RWPE2 (cell line): ENCODE measurements around the gene CIITA.

ENCODE experiments used
- ATAC-seq: fragments of 200-7000 bp; cut with Tn5 transposase; 3 replicates; pipeline ENCODE4 v1.9.1; 2021; ENCODE audit warnings: low read depth
- DNase-seq: peaks from one replicate; pipeline ENCODE4 v3.0.0-alpha.2; 2020; ENCODE audit warnings: low spot score
- H3K27ac ChIP-seq: fragments of 450-650 bp; 2 replicates; pipeline ENCODE4 v1.5.1; 2017; ENCODE audit warnings: mild to moderate bottlenecking; ENCODE audit not compliant: poor library complexity, severe bottlenecking
- H3K27me3 ChIP-seq: fragments of 250-450 bp; sonication (Bioruptor Pico); 2 replicates; pipeline ENCODE4 v1.5.1; 2021; ENCODE audit warnings: mild to moderate bottlenecking, moderate library complexity; ENCODE audit not compliant: insufficient read depth, poor library complexity, severe bottlenecking
- H3K36me3 ChIP-seq: fragments of 250-450 bp; sonication (Bioruptor Pico); 2 replicates; pipeline ENCODE4 v1.5.1; 2020; ENCODE audit warnings: low read depth, mild to moderate bottlenecking, moderate library complexity
- H3K4me1 ChIP-seq: fragments of 250-450 bp; sonication (Bioruptor Pico); 2 replicates; pipeline ENCODE4 v1.5.1; 2021; ENCODE audit warnings: mild to moderate bottlenecking, moderate library complexity; ENCODE audit not compliant: insufficient read depth, poor library complexity, severe bottlenecking
- H3K4me3 ChIP-seq: fragments of 250-450 bp; sonication (Bioruptor Pico); 2 replicates; pipeline ENCODE4 v1.5.1; 2021; ENCODE audit warnings: mild to moderate bottlenecking, moderate library complexity; ENCODE audit not compliant: severe bottlenecking
- H3K9me3 ChIP-seq: fragments of 250-450 bp; sonication (Bioruptor Pico); 2 replicates; pipeline ENCODE4 v1.5.1; 2021; ENCODE audit warnings: mild to moderate bottlenecking, moderate library complexity; ENCODE audit not compliant: severe bottlenecking
- TF ChIP-seq, protein P1 (sequence below): fragments of 450-650 bp; IDR thresholded peaks from one replicate; pipeline ENCODE4 v1.5.1; 2017; ENCODE audit warnings: mild to moderate bottlenecking, moderate library complexity; ENCODE audit not compliant: poor library complexity, severe bottlenecking

The CIITA gene

DNA sequence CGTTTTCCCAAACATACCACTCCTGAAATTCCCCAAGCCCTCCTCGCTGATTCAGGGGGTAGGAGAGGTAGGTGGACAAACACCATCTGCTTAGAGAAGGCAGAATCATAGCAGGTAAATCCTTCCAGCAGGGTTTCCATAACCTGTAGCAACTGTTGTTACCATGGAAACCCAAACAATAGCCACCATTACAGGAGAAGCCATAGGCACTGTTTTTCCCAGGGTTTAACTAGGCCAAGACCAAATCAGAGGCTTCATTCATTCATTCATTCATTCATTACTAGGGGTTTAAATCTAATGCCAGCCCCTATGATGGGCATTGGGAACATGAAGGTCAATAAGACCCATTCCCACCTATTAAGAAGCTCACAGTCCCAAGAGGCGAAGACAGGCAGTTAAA, 25.5 kb upstream of the CIITA start:
- no peak overlapping the region for H3K27ac ChIP-seq
- H3K4me3 ChIP-seq = no peak overlapping the region
- H3K4me1 ChIP-seq = no peaks in the 10 kb centered on the region
- DNase-seq (no peak), ATAC-seq (no peak)
- TF ChIP-seq, protein P1, sequence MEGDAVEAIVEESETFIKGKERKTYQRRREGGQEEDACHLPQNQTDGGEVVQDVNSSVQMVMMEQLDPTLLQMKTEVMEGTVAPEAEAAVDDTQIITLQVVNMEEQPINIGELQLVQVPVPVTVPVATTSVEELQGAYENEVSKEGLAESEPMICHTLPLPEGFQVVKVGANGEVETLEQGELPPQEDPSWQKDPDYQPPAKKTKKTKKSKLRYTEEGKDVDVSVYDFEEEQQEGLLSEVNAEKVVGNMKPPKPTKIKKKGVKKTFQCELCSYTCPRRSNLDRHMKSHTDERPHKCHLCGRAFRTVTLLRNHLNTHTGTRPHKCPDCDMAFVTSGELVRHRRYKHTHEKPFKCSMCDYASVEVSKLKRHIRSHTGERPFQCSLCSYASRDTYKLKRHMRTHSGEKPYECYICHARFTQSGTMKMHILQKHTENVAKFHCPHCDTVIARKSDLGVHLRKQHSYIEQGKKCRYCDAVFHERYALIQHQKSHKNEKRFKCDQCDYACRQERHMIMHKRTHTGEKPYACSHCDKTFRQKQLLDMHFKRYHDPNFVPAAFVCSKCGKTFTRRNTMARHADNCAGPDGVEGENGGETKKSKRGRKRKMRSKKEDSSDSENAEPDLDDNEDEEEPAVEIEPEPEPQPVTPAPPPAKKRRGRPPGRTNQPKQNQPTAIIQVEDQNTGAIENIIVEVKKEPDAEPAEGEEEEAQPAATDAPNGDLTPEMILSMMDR = no peak
- H3K27me3 ChIP-seq = no peaks in the 10 kb centered on the region
- no peaks in the 10 kb centered on the region for H3K9me3 ChIP-seq
- H3K36me3 ChIP-seq = no peaks in the 10 kb centered on the region

DNA sequence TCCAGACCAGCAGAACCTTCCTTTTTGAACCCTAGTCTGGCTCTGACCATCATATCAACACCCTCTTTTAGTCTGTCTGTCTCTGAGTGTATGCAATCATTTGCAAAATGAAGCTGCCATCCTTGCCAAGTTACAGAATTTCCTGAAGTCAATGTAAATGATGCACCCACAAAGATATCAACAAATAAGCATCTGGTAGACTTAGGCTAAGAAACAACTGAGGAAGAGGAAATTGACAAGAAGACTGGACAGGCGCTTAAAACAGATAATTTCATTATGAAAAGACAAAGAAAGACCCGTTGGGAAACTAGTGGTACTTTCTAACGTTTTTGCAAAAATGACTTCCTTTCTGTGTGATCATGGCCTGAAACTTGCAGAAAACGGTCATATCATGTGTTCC, 24.7 kb upstream of the CIITA start:
- Histone ChIP-seq H3K27me3 (no peaks in the 10 kb centered on the region), H3K27ac (no peak overlapping the region), H3K4me1 (no peaks in the 10 kb centered on the region), H3K9me3 (no peaks in the 10 kb centered on the region), H3K36me3 (no peaks in the 10 kb centered on the region), H3K4me3 (no peak overlapping the region)
- DNase-seq (no peak), ATAC-seq (no peak)
- TF ChIP-seq, protein P1 = no peak

DNA sequence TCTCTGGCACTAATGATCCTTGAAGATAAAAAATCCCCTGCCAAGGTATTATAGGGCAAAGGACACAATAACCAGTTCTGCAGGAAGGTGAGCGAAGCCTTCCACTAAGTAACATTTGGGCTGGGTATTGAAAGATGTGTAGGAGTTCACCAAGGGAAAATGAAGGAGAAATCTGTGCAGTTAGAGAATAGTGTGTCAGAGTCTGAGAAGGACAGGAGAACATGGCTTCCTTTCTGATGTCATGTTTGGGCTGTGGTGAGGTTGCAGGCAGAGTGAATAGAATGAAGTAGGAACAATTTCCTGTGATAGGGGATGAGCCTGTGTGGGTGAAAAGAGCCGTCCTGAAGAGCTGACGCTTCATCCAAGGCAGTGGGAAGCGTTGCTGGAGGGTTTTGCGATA, 24.1 kb upstream of the CIITA start:
- no peaks in the 10 kb centered on the region for H3K4me1 ChIP-seq
- ATAC-seq (no peak), DNase-seq (no peak)
- H3K4me3 ChIP-seq = no peak overlapping the region
- no peak overlapping the region for H3K27ac ChIP-seq
- TF ChIP-seq, protein P1 = no peak
- no peaks in the 10 kb centered on the region for H3K9me3 ChIP-seq
- H3K36me3 ChIP-seq = no peaks in the 10 kb centered on the region
- H3K27me3 ChIP-seq = no peaks in the 10 kb centered on the region

DNA sequence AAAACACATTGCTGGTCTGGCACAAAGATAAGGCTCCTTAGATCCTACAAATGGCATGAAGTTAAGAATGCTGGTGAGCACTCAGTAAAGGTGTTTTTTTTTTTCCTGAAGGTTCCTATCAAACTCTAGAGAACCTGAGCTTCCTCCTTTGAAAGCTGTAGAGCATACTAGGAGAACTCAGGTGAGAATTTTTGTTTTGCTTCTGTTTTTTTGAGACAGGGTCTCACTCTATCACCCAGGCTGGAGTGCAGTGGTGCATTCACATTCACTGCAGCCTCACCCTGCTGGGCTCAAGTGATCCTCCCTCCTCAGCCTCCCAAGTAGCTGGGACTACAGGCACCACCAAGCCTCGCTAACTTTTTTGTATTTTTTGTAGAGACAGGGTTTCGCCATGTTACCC, 21.0 kb upstream of the CIITA start:
- Histone ChIP-seq H3K4me1 (peaks cover 5% of the 10 kb centered on the region), H3K36me3 (no peaks in the 10 kb centered on the region), H3K27me3 (no peaks in the 10 kb centered on the region), H3K9me3 (no peaks in the 10 kb centered on the region), H3K4me3 (no peak overlapping the region), H3K27ac (no peak overlapping the region)
- DNase-seq (no peak), ATAC-seq (no peak)
- TF ChIP-seq, protein P1 = no peak

DNA sequence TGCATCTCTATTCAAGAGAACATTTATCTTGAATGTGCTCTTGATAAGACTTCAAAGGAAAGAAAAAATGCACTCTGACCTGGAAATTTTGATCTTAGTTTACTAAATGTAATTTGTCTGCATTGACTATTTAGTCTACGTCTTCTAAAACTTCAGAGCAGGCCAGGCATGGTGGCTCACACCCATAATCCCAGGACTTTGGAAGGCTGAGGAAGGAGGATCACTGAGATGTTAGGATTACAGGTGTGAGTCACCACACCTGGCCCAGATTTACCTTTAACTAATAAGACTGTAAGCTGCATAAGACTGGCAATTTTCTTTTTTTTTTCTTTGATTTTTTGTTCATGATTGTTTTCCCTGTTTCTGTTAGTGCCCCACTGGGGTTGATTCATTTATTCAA, 18.8 kb upstream of the CIITA start:
- Histone ChIP-seq H3K4me3 (no peak overlapping the region), H3K4me1 (peaks cover 16% of the 10 kb centered on the region), H3K27ac (no peak overlapping the region), H3K27me3 (no peaks in the 10 kb centered on the region), H3K9me3 (no peaks in the 10 kb centered on the region), H3K36me3 (no peaks in the 10 kb centered on the region)
- DNase-seq (no peak), ATAC-seq (no peak)
- TF ChIP-seq, protein P1 = no peak
